Measurements from ENCODE around the gene KIAA0232.
"Not testable (repeated sequence)": the region's sequence is repeated elsewhere in the genome, so short reads cannot be mapped to it uniquely, and the experiment has no call there.

Gene KIAA0232

DNA sequence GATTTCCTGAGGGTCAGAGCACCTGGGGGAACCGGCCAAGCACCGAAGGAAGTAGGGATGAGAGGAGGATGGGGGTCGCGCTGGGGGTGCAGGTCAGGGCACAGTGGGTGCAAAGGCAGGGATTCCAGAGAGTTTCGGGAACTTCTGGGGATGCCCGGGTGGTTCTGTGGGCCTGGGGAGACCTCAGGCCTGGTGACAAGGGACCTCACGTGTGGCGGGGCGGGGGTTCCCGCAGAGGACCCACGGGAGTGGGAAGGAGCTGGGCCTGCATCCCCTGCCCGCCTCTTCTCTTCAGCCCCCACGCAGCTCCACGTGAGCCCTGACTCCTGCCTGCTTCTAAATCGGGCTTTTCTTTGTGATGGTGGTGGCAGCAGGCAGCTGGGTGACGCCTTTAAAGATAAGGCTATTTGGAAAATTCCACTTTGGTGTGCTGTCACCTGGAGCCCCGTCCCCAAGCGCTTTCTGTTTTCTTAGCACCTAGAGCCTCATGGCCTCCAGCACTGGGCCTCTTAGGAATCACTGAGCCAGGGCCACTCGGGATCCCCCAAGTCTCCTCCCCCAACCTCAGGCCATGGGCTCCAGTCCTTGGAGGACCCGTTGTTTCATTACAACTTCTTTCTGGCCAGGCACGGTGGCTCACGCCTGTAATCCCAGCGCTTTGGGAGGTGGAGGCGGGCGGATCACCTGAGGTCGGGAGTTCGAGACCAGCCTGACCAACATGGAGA lies 120.0 kb downstream of the KIAA0232 start:
- no peak for DNase-seq
- TF ChIP-seq, protein P1, sequence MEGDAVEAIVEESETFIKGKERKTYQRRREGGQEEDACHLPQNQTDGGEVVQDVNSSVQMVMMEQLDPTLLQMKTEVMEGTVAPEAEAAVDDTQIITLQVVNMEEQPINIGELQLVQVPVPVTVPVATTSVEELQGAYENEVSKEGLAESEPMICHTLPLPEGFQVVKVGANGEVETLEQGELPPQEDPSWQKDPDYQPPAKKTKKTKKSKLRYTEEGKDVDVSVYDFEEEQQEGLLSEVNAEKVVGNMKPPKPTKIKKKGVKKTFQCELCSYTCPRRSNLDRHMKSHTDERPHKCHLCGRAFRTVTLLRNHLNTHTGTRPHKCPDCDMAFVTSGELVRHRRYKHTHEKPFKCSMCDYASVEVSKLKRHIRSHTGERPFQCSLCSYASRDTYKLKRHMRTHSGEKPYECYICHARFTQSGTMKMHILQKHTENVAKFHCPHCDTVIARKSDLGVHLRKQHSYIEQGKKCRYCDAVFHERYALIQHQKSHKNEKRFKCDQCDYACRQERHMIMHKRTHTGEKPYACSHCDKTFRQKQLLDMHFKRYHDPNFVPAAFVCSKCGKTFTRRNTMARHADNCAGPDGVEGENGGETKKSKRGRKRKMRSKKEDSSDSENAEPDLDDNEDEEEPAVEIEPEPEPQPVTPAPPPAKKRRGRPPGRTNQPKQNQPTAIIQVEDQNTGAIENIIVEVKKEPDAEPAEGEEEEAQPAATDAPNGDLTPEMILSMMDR (IDR thresholded peaks at IDR 0.05): no peak
- intact Hi-C loops (cut with DNase I; ENCODE audit: low total_unique reads): no loop called here

DNA sequence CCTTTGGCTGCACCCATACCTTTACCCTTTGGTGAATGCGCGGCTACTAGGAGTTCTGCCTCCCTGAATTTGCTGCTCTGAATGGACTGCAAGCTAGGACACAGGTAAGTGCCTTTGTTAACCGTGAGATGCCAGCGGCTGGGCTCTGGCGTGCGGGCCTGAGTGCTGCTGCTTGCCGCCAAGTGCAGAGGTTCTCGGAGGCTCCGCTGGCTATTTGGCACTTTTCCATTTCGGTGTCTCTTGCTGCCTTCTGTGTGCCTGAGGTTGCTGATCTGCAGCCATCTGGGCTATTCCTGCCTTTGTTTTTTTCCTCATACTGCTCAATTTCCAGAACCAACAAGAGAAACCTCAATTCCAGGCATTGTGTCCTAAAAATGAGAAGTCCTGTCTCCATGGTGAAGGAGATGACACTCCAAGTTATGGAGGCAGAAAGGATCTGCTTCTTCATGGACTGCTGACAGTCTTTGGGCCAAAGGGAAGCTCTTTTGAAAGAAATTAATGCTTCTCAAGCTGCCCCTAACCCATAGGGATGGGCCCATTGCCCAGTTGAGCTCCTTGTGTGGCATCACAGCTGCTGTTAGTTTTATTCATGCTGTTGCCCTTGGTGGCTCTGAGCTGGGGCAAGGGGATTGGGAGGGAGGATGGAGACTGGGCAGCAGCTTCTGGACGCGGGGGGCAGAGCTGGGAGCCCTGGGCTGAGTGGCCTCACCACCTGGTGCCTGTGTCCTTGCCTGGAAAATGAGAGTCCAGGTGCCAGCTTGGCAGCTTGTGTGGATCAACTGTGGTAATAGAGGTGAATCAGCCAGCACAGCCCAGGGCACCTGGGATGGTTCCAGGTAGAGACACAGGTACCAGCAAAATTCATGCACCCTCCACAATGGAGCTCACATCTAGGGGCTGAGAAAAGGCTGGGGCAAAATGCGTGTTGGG lies 123.3 kb downstream of the KIAA0232 start:
- Histone ChIP-seq H3K9me3 (no peaks in the 10 kb centered on the region), H3K27ac (no peak overlapping the region), H3K36me3 (no peaks in the 10 kb centered on the region), H3K4me1 (peaks cover 0 to 29% (median 19%) of the 10 kb centered on the region in 4 donors), H3K4me3 (no peak overlapping the region), H3K27me3 (peaks cover 0 to 34% of the 10 kb centered on the region in 2 donors)
- no peak for DNase-seq
- TF ChIP-seq, protein P1 (IDR thresholded peaks at IDR 0.05): no peak
- intact Hi-C loops (cut with DNase I; ENCODE audit: low total_unique reads): no loop called here

More for the DNA sequence above, 120.0 kb downstream of the KIAA0232 start:
- Histone ChIP-seq H3K4me3 (no peak overlapping the region), H3K4me1 (peaks cover 0 to 6% (median 3%) of the 10 kb centered on the region in 4 donors), H3K27ac (no peak overlapping the region), H3K36me3 (no peaks in the 10 kb centered on the region), H3K27me3 (peaks cover 0 to 34% of the 10 kb centered on the region in 2 donors), H3K9me3 (no peaks in the 10 kb centered on the region)

DNA sequence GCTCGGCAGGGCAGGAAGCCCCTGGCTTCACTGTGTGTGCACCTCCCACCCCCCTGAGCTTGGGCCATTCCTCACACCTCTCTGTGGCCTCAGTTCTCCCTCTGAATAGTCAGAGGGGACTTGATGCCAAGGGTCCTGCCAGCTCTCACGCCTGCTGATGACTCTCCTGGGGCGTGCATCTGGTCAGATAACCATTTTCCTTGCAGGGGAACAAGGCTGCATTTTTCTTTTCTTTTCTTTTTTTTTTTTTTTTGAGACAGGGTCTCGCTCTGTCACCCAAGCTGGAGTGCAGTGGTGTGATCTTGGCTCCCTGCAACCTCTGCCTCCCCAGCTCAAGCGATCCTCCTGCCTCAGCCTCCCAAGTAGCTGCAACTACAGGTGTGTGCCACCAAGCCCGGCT lies 124.0 kb downstream of the KIAA0232 start:
- H3K9me3 ChIP-seq; H3K36me3 ChIP-seq; intact Hi-C loops (cut with DNase I; ENCODE audit: low total_unique reads); DNase-seq; H3K4me3 ChIP-seq; H3K27ac ChIP-seq: not testable (repeated sequence)
- Histone ChIP-seq H3K4me1 (peaks cover 0 to 36% (median 23%) of the 10 kb centered on the region in 4 donors), H3K27me3 (peaks cover 0 to 28% of the 10 kb centered on the region in 2 donors)

DNA sequence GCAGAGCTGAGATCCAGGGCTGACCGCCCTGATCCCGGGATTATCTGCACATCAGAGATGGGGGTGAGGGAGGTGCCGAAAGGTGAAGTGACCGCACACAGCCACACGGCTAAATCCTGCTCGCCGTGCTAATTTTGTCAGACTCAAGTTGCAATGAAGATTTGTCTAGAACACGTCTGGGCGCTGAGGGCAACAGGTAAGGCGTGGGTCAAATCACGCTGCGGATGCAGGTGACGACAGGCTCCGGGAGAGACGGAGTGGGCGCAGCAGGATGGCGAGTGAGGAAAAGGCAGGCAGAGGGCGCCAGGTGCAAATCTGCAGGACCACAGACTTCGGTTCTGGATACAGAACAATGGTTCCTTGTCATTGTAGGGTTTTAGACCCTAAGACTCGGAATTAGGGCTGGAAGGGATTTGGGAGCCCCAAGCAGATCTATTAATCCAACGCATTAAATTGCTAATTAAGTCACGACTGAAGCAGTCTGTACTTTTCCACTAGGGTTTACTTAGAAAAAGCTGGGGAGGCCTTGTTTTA lies 125.2 kb downstream of the KIAA0232 start:
- TF ChIP-seq, protein P1 (IDR thresholded peaks at IDR 0.05): peak in 1 of 2 experiments; percentile 13
- intact Hi-C loops (cut with DNase I; ENCODE audit: low total_unique reads): loop anchor here (2.0 kb wide), 1 partner anchor 79 kb away; no protein-coding TSS in a partner anchor
- peaks cover 0 to 16% of the 10 kb centered on the region in 2 donors for H3K27me3 ChIP-seq
- DNase-seq: no peak
- no peak overlapping the region for H3K4me3 ChIP-seq
- H3K27ac ChIP-seq: no peak overlapping the region
- H3K4me1 ChIP-seq: peaks cover 0 to 39% (median 27%) of the 10 kb centered on the region in 4 donors
- no peaks in the 10 kb centered on the region for H3K36me3 ChIP-seq
- no peaks in the 10 kb centered on the region for H3K9me3 ChIP-seq

DNA sequence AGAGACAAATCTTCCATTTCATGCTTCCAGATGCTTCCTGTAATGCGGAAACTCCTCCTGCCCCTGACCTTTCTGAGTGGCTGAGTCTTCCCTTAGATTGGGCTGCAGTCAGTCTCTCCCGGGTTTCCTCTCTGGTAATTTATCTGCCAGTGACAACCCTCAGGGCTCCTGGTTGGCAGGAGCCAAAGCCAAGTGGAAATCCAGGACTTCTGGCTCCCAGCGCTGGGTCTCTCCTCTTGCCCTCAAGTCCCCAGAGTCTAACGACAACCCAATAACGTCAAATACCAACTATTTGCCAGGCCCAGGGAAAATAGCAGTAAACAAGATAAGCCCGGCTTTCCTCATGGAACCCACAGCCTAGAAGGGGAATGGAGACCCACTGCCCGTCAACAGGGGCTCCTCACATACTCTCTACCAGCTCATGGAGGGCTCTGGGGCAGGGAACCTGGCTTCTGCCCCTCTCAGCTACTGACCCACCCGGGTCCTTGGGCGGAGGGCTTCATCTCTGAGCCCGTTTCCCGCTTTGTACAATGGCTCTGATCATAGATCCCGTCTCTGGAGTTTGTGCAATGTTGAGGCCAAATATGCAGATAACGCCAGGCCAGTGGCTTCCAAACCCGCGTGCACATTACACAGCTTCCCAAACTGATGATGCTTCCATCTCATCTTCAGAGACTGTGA lies 126.0 kb downstream of the KIAA0232 start:
- TF ChIP-seq, protein P1 (IDR thresholded peaks at IDR 0.05): no peak
- H3K27me3 ChIP-seq: peaks cover 0 to 16% of the 10 kb centered on the region in 2 donors
- intact Hi-C loops (cut with DNase I; ENCODE audit: low total_unique reads): loop anchor here (2.0 kb wide), 1 partner anchor 78 kb away; no protein-coding TSS in a partner anchor
- no peak for DNase-seq
- peak overlapping the region; percentile 93 to 100 for H3K27ac ChIP-seq
- H3K36me3 ChIP-seq: no peaks in the 10 kb centered on the region
- H3K9me3 ChIP-seq: no peaks in the 10 kb centered on the region
- H3K4me3 ChIP-seq: peak overlapping the region; percentile 70 to 91
- H3K4me1 ChIP-seq: peaks cover 0 to 39% (median 27%) of the 10 kb centered on the region in 4 donors

All from tibial artery (tissue), 4 donors.